GM19035 (cell line): Measurements from ENCODE around the gene GPATCH8.
"Not testable (repeated sequence)": the region's sequence is repeated elsewhere in the genome, so short reads cannot be mapped to it uniquely, and the experiment has no call there.

Experiments used
- ATAC-seq: cut with Tn5 transposase; IDR thresholded peaks from one replicate; pipeline ENCODE4 v1.9.1; 2021; ENCODE audit not compliant: unreplicated experiment

The GPATCH8 gene

DNA sequence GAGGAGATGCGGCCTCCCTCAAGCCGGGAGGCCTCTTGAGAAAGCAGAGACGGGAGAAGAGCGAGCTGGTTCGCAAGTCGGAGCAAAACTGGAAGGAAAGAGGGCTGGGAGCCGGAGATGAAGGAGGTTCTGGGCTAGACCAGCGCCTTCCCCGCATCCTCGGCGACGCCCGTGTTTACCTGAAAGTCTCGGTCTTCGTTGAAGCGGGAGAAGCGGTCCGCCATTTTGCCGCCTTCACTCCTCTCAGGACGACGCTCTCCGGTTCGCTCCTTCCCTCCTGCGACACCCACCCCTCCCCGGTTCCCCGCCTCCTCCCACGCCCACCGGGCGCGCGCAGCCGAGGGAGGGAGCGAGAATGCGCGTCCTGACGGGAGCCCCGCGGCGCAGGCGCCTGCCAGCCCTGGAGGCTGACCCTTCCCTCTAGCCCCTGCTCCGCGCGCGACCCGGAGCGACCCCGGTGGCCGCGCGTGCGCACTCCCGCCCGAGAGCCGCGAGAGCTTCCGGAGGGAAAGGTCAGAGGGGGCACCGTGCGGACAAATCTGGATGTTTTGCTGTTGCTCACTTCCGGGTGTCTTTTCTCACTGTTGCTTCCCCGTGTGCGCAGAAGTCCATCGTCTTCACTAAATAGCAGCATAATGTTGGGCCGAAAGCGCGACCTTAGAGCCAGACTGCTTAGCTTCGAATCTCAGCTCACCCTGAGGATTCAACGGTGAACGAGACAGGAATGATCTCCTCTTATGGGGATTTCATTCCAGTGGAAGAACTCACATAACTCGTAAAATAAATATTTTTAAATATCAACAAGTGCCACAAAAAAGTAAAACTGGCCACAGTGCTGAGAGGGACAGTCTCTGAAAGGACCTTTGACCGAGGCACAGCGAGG, at the start of gene GPATCH8:
Gene GPATCH8, minus strand, starts transcription at position 260 of the 883 bp plus-strand sequence. Its CDS starts 36 bp downstream, at position 224.
- peak; percentile 87 for ATAC-seq

DNA sequence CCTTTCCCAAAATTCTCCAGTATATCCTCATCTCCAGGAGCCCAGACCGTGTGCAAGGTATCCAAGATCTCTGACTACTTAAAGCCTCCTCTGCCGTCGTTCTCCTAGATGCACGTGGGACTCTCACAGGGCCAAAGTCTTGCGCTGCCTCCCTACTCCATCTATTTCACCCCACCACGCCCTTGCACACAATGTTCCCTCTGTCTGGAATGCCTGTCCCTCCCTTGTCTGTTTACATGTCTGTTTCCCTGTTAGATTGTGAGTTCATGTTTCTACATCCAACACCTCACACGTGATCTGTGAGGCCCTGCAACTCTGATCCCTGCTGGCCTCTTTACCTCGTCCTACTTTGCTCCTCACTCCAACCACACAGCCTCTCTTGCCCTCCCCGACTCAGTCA, 49.2 kb upstream of the GPATCH8 start:
- ATAC-seq = no peak

DNA sequence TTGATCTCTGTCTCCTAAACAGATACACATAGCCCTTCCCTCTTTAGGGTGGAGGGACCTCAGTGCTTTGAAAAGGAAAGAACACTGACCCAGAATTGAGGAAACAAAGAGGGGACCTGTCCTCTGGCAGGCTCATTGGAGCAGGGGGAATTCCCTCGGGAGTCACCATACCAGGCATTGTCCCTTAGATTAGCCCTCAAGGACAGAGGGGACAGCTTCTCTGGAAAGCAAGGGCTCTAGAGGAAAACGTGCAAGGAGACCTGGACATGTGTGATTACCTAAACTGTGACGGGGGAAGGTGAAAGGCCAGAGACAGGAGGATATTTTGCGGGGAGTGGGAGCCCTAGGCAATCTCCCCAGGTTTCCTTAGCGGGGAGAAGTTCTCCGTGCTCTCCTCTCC, 46.5 kb upstream of the GPATCH8 start:
- no peak for ATAC-seq

DNA sequence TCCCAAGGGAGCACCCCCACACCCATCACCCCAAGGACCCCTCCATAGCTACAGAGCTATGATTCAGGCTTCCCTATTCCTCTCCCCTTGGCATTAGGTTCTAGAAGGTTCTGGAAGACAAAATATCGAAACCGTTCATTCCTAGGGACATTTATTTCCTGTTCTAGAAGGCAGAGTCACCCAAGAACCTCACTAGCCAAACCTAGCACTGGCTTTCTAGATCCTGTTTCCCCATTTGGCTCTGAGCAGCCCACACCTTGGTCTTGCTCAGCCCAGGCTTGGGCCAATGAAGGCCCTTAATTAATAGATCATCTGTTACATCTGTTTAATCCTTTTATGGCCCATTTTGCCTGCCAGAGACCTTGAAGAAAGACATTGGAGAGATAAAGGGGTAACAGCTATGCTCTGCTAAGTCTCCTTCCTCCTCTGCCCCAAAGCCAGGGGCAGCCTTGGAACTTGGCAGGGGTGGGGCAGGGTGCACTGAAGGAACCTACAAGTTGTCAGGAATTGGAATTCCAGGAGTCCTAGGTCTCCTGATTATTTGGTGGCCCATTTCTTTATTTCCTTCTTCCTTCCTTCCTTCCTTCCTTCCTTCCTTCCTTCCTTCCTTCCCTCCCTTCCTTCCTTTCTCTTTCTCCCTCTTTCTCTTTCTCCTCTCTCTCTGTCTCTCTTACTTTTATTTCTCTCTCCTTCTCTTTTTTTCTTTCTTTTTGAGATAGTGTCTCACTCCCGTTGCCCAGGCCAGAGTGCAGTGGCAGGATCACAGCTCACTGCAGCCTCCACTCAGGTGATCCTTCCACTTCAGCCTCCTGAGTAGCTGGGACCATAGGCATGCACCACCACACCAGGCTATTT, 45.4 kb upstream of the GPATCH8 start:
- ATAC-seq = no peak

DNA sequence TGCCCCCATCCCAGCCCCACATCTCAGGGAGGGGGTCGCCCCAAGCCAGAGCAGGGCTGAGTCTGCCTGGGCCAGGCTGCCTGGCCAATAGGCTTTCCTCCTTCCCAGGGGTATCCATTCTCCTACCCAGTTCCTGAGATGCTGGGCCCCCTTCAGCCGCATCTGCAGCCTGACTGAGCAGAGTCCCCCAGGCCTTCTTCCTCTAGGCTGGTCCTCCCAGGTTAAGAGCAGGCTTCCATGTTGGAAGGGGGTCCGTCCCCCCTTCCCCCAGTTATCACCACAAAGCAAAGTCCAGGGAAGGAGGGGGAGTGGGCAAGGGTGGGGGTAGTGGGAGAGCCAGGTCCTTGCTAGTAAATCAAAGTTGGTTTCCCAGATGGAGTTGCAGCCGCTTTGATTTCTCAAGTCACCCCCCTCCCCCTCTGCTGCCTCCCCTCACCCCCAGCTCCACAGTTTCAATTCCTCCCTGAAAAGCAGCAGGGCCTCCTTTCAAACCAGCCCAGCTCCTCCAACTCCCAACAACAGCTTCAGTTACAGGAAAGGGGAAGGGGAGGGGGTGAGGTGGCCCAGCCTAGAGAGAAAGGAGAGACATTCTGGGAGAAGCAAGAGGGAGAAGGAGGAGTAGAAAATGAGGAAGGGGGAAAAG, 44.5 kb upstream of the GPATCH8 start:
- no peak for ATAC-seq

DNA sequence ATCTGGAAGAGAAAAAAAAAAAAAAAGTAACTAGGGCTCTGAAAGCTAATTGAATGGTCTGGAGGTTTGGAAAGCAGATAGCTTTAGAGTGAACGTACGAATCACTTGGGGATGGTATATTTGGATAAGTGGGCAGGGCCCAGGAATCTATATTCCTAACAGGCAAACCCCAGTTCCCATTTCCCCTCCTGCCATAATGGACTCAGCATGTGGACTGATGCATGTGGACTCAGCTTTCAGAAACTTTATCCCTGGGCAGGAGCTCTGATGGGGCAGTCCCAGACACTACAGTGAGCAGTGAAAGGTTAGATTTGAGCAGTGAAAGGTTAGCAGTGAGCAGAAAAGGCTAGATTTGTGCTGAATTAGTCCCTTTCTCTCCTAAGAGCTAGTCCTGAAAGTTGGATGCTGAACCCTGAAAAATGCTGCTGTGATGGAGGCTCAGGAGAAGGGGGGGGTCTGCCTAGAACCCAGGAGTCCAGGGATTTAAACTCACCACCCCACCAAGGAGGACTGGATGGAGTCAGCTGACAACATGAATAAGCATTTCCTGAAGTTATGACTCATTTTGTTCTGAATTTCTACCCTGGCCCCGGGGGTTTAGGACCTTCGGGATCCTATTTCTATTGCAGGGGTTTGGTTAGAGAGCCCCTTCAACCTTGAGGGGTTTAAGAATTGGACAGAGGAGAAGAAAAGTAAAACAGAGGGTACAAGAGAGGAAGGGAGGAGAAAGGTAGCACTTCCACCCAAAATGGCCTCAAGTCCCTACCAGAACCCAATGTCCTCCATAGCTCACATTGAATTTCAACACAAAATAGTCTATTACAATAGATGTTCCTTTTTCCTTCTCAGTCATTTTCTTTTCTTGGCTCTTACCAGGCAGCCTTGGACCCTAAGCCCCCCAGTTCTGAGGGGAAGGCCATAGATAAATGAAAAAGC, 43.7 kb upstream of the GPATCH8 start:
- ATAC-seq = no peak

DNA sequence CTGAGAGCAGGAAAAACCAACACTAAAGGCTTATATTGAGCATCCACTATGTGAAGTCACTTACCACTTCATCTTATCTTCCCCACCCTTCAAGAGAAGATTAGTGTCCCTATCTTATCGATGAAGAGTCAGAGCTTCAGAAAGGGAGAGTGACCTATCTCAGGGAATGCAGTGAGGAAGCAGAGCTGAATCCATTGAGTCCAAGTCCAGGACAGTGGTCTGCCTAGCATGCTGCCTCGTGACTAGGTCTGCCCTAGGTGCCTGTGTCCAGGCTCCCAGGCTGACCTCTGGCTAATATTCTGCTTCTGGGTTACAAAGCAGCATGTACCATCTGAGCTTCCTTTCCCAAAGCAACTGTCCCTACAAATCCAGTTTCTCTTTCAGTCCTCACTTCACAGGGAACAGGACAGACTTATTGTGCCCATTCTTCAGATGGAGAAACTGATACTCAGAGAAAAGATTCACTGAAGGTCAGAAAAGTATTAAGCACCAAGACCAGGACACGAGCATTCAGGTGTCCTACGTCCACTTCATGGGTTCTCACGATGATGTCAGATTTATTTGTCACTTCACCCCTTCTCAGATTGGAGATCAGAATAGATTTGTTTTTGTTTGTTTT, 40.8 kb upstream of the GPATCH8 start:
- ATAC-seq = no peak

DNA sequence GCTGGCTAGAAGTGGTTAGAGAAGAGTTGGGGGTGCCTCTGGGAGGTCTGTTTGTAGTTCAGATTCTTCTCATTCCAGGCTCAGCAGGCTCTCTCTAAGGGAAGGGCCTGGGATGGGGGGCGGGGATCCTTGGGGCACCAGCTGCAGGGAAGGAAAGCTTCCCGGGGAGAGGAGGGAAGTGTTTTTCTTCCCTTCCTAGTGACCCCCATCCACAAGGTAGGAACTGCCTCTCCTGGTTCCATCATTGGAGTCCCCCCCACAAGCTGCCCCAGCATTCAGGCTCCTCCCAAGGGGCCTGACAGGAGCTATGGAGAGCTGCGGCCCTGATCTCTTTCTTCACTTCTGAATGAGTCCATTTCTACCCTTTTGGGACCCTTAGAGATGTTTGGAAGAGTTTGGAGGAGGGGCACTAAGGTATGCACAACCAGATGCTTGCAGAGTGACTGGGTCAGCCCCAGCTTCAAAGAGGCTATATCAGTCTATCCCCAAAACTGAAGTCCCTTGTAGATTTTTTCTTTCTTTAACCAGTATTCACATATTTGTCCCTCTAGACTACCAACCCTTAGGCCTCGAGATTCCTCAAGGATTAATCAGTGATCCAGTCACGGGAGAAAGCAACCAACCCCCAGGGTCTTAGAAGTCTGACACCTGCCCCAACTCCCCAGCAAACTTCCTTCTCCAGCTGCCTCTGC, 40.2 kb upstream of the GPATCH8 start:
- ATAC-seq = no peak

DNA sequence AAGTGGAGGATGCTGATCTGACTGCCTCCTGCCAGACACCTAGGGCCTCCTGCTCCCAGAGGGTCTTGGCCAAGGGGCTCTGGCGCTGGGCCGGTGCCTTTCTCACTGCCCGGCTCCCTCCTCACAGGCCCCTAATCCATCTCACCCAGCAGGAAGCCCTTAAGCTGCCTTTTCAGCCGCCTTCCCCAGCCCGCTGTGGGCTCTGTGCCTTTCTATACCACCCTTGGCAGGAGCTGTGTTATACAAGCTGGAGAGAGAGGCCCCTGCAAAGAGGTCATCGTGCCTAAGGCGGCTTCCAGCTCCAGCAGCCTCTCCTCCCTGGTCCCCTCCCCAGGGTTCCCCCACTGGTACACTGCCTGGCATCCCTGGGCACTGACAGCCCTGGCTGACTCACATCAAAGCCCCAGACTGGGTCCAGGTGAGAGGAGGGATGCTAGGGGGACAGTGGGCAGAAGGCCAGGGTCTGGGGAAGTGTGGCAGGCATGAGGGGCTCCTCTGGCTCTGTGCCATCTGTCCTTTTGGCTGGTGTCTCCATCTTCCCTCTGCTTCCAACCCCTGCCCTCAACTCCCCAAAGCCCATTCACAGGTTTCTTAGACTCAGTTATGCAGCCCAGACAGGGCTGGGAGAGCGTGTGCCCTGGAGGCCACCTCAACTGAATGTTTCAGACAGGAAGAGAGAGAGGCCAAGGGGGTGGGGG, 38.8 kb upstream of the GPATCH8 start:
- no peak for ATAC-seq

DNA sequence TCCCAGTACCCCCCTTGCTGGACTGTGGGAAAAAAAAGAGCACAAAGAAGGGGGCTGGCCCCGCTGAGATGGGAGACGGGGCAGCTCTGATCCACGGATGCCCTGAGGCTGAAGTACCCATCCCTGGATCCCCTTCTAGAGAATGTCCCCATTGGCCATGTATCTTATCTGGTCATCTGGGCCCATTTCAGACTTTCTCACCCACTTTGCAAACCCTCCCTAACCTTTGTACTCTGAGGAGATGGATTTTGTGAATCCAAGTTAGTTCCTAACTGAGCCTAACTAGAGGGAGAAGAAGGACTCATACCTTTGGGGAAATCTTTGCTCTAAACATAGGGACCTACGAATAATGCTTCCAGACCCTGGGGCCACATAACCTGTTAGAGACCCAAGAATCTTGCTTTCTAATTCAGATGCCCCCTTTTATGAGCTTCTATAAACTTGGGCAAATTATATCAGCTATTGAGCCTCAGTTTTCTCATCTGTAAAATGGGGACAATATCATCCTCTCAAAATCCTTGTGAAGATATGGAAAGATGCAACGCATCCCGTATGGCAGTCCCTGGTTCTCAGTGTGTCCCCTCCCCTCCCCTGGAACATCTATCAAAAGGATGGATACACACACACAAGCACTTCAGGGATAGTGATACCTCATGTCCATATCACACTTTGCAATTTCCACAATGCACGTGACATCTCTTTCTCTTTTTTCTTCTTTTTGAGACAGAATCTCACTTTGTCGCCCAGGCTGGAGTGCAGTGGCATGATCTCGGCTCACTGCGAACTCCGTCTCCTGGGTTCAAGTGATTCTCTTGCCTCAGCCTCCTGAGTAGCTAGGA, 37.3 kb upstream of the GPATCH8 start:
- no peak for ATAC-seq

DNA sequence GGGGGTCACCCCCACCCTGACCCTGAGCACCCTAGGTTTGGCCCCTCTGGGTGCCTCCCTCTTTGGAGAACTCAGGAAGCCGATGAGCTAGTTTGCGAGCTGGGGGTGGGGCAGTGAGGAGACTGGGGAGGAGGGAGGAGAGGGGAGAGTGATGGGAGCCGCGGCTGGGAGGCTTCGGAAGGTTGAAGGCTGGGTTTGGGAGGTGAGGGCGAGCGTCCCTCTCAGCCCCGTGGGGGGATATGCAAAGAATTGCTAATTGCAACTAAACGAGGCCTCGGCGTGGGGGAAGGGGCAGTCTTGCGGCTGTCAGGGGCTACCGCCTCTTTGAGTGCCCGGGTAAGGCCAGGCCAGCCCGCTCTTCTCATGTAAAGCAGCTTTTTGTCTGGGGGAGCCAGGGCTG, 36.5 kb upstream of the GPATCH8 start:
- no peak for ATAC-seq

DNA sequence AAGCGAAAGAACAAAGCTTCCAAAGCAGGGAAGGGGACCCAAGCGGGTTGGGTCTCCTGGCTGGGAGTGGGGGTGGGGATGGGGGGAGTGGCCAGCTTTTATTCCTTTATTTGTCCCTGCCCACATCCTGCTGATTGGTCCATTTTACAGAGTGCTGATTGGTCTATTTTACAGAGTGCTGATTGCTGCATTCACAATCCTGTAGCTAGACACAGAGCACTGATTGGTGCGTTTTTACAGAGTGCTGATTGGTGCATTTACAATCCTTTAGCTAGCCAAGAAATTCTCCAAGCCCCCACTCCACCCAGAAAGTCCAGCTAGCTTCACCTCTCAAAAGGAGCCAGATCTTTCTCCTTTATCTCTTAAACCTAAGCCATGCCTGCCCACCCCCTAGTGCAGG, 34.7 kb upstream of the GPATCH8 start:
- ATAC-seq = not testable (repeated sequence)

DNA sequence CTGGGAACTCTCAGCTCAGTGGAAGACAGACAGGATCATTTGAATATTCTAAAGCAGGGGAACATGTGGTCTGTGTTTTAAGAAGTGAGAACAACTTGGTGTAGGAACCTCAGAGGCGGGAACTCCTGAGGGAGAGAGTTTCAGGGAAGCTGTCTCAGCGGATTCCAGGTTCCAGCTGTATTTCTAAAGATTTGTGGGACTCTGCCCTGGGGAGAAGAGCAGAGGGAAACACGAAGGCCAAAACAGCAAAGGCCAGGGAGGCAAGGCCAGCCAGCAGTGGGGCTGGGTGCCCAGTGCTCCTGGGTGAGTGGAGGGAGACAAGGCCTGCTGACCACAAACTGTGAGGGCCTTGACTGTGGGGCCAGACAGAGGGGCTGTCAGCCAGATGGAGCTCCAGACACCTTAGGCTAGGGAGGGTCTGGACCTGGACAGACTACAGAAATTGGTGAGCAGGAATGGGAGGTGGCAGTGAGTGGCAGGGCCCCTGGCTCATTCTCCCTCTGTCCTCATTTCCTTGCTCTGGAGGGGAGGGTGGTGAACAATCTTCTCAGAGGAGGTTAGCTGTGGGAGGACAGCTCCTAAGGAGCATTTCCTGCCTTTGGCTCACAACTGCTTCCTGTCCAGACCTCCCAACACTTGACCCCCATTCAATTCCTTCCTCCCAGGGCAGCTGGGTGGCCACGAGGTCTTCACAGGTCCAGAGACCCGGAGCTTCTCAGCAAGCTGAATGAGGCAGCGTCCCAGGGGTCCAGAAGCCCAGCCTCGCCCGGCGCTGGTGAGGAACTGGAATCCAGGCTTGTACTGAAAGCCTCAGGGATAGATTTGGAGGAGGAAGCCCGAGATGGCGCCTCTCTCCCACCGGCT, 33.1 kb upstream of the GPATCH8 start:
- ATAC-seq = no peak

DNA sequence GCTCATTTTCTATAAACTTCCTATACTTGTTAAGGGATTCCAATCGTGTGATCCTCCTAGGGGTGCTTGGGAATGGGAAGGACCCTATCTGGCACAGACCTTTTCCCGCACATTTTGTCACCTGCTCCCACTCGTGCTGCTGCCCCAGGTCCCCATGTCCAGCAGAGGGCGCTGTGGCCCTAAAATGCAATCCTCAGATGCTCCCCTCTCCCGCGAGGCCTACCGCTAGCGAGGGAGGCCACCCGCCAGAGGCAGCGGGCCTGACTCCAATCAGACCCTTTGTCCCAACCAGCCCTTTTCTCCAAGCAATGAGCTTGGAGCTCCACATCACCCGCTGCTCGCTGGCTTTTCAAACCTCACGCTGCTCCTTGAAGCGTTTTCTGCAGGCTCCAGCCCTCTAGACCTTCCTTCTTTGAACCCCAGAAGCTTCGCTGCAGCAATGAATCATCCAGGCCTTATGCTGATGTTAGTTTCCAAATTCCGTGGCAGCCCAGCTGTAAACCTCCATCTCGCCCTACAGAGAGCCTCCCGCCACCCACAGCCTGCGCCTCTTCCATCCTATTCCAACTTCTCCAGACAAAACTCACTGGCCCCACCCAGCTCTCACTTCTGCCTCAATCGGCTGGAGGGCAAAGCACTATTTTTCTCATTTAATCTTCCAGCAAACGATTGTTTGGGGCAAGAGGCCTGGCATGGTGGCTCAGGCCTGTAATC, 30.5 kb upstream of the GPATCH8 start:
- ATAC-seq = no peak

DNA sequence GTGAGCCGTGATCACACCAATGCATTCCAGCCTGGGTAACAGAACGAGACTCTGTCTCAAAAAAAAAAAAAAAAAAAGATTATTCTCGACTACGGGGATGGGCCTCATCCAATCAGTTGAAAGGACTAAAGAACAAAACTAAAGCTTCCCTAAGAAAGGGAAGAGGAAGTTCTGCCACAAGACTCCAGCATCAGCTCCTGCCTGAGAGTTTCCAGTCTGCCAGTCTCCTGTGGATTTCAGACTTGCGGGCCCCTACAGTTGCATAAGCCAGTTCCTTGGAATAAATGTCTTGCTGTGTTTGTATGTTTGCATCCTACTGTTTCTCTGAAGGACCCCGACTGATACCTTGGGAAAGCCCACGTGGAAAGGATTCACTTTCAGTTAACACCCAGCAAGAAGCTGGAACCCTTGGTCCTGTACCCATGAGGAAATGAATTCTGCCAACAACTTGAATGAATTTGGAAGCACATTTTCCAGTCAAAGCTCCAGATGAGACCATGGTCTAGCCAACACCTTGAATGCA, 27.8 kb upstream of the GPATCH8 start:
- no peak for ATAC-seq

DNA sequence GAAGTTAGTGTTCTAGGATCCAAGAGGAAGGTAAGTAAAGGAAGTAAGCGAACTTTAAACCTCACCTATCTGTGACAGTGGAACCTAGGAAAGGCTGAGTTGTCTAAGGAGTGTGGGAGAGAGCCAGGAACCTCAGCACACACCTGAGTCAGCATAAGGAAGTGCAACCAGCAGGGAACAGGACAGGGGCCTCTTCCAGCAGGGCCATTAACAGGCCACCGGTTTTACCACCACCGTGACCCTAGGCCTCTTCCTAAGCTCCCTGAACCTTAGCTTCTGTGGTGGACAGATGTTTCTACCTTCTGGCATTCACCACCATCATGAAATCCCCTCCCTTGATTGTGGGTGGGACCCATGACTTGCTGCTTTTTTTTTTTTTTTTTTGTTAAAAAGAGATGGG, 26.7 kb upstream of the GPATCH8 start:
- no peak for ATAC-seq
